ENCODE measurements around the gene FASTKD3. TPM values are rescaled to one million over a fixed set of nuclear protein-coding genes. Genes with fewer than 3 reads are reported as not detected.

The FASTKD3 gene
- total RNA-seq, 1 donor from 2014 or later = 8.4 TPM

GRCh38 chr5:7857926-7858632 is 10.8 kb downstream of the FASTKD3 start:
- no peak overlapping the region for H3K4me3 ChIP-seq (ENCODE audit: low read depth, low read length)
- no peak for TF ChIP-seq CTCF (conservative IDR thresholded peaks at IDR 0.05; ENCODE audit: low read depth, low read length)
- no peak for DNase-seq (ENCODE audit: low read depth)

- H3K4me3 ChIP-seq (ENCODE audit: low read depth, low read length) = no peak overlapping the region
- TF ChIP-seq CTCF (conservative IDR thresholded peaks at IDR 0.05; ENCODE audit: low read depth, low read length) = no peak
- no peak for DNase-seq (ENCODE audit: low read depth)
These were observed 11.5 kb downstream of the FASTKD3 start for GRCh38 chr5:7857361-7857760.

GRCh38 chr5:7856855-7857254 is 12.0 kb downstream of the FASTKD3 start:
- no peak overlapping the region for H3K4me3 ChIP-seq (ENCODE audit: low read depth, low read length)
- peak; percentile 96 for TF ChIP-seq CTCF (conservative IDR thresholded peaks at IDR 0.05; ENCODE audit: low read depth, low read length)
- DNase-seq (ENCODE audit: low read depth) = no peak

- no peak for TF ChIP-seq CTCF (conservative IDR thresholded peaks at IDR 0.05; ENCODE audit: low read depth, low read length)
- H3K4me3 ChIP-seq (ENCODE audit: low read depth, low read length) = no peak overlapping the region
- no peak for DNase-seq (ENCODE audit: low read depth)
These were observed 13.2 kb downstream of the FASTKD3 start for GRCh38 chr5:7855611-7856010.

- no peak for TF ChIP-seq CTCF (conservative IDR thresholded peaks at IDR 0.05; ENCODE audit: low read depth, low read length)
- H3K4me3 ChIP-seq (ENCODE audit: low read depth, low read length) = no peak overlapping the region
- no peak for DNase-seq (ENCODE audit: low read depth)
These were observed 15.8 kb downstream of the FASTKD3 start for GRCh38 chr5:7852988-7853387.

- DNase-seq (ENCODE audit: low read depth) = no peak
- no peak for TF ChIP-seq CTCF (conservative IDR thresholded peaks at IDR 0.05; ENCODE audit: low read depth, low read length)
- no peak overlapping the region for H3K4me3 ChIP-seq (ENCODE audit: low read depth, low read length)
These were observed 16.3 kb downstream of the FASTKD3 start for GRCh38 chr5:7852542-7852941.

Measured in epithelial cell of proximal tubule (primary cell).